Measurements from ENCODE around the gene ERBIN.
"Not testable (repeated sequence)": the region's sequence is repeated elsewhere in the genome, so short reads cannot be mapped to it uniquely, and the experiment has no call there.

ERBIN gene

GRCh38 chr5:65903581-65903980 lies 22.8 kb upstream of the ERBIN start:
- no peak for TF ChIP-seq JUND (IDR thresholded peaks at IDR 0.05; ENCODE audit: low read depth)
- in situ Hi-C loops (cut with HindIII; ENCODE audit: low pct_unique_long_range_greater_than_20kb, low sequenced_read_pairs) = no loop called here
- no peak for DNase-seq (ENCODE audit: low read depth in 1 of 2, low spot score in 1 of 2)

- TF ChIP-seq JUND (IDR thresholded peaks at IDR 0.05; ENCODE audit: low read depth) = no peak
- in situ Hi-C loops (cut with HindIII; ENCODE audit: low pct_unique_long_range_greater_than_20kb, low sequenced_read_pairs) = no loop called here
- DNase-seq (ENCODE audit: low read depth in 1 of 2, low spot score in 1 of 2) = no peak
Observed at GRCh38 chr5:65906256-65906655, 20.1 kb upstream of the ERBIN start.

- no peak for DNase-seq (ENCODE audit: low read depth in 1 of 2, low spot score in 1 of 2)
- in situ Hi-C loops (cut with HindIII; ENCODE audit: low pct_unique_long_range_greater_than_20kb, low sequenced_read_pairs) = no loop called here
- TF ChIP-seq JUND (IDR thresholded peaks at IDR 0.05; ENCODE audit: low read depth) = no peak
Observed at GRCh38 chr5:65907135-65907534, 19.2 kb upstream of the ERBIN start.

DNA sequence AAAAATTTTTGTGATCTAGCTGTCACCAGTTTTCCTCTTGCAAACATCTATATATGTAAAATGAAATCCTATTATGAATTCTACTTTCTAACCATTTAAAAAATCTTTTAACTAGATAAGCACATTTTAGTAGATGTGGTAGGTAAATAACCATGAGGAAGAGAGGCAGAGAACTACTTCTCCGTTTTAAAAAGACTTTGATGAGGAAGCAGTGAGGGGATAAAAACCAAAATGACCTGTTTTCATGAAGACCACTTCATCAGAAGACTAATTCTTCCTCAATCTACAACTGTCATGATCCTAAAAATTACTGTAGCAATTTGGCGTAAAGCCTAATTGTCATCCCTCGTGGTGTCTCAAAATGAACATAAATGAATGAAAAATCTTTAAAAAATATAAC lies 15.7 kb upstream of the ERBIN start:
- no peak for DNase-seq (ENCODE audit: low read depth in 1 of 2, low spot score in 1 of 2)
- in situ Hi-C loops (cut with HindIII; ENCODE audit: low pct_unique_long_range_greater_than_20kb, low sequenced_read_pairs) = no loop called here
- no peak for TF ChIP-seq JUND (IDR thresholded peaks at IDR 0.05; ENCODE audit: low read depth)

GRCh38 chr5:65912311-65912710 lies 14.1 kb upstream of the ERBIN start:
- in situ Hi-C loops (cut with HindIII; ENCODE audit: low pct_unique_long_range_greater_than_20kb, low sequenced_read_pairs) = no loop called here
- TF ChIP-seq JUND (IDR thresholded peaks at IDR 0.05; ENCODE audit: low read depth) = no peak
- DNase-seq (ENCODE audit: low read depth in 1 of 2, low spot score in 1 of 2) = no peak

DNA sequence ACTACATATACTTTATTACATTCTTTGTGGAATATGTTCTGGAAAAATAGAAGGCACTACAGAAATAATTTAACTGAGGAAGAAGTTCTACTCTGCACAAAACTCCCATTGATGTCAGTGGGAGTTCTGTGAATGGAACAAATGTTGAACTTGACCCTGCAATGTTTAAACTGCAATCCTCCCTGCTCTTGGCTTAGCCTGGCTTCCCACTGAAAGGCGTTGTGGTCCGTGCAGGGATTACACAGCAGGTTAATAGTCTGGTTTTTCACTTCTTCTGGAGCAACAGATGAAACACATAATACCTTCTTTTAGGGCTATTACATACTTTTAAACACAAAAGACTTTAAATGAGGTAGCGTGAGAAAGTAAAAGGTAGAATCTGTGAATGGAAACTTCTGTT lies 12.9 kb upstream of the ERBIN start:
- in situ Hi-C loops (cut with HindIII; ENCODE audit: low pct_unique_long_range_greater_than_20kb, low sequenced_read_pairs) = no loop called here
- DNase-seq (ENCODE audit: low read depth in 1 of 2, low spot score in 1 of 2) = no peak
- no peak for TF ChIP-seq JUND (IDR thresholded peaks at IDR 0.05; ENCODE audit: low read depth)

- in situ Hi-C loops (cut with HindIII; ENCODE audit: low pct_unique_long_range_greater_than_20kb, low sequenced_read_pairs) = no loop called here
Observed at GRCh38 chr5:65914641-65915196, 11.7 kb upstream of the ERBIN start.

DNA sequence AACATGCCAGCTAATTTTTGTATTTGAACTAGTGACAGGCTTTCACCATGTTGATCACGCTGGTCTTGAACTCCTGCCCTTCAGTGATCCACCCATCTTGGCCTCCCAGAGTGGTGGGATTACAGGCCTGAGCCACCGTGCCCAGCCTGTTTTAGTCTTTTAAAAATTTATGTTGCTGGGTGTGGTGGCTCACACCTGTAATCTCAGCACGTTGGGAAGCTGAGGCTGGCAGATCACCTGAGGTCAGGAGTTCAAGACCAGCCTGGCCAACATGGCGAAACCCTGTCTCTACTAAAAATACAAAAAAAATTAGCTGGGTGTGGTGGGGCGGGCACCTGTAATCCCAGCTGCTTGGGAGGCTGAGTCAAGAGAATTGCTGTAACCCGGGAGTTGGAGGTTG lies 10.7 kb upstream of the ERBIN start:
- in situ Hi-C loops (cut with HindIII; ENCODE audit: low pct_unique_long_range_greater_than_20kb, low sequenced_read_pairs); DNase-seq (ENCODE audit: low read depth in 1 of 2, low spot score in 1 of 2): not testable (repeated sequence)

More at GRCh38 chr5:65914641-65915196, 11.7 kb upstream of the ERBIN start:
- no peak for TF ChIP-seq JUND (IDR thresholded peaks at IDR 0.05; ENCODE audit: low read depth)
- DNase-seq (ENCODE audit: low read depth in 1 of 2, low spot score in 1 of 2) = no peak

GRCh38 chr5:65916066-65916465 lies 10.3 kb upstream of the ERBIN start:
- TF ChIP-seq JUND (IDR thresholded peaks at IDR 0.05; ENCODE audit: low read depth) = no peak
- in situ Hi-C loops (cut with HindIII; ENCODE audit: low pct_unique_long_range_greater_than_20kb, low sequenced_read_pairs) = no loop called here
- no peak for DNase-seq (ENCODE audit: low read depth in 1 of 2, low spot score in 1 of 2)

DNA sequence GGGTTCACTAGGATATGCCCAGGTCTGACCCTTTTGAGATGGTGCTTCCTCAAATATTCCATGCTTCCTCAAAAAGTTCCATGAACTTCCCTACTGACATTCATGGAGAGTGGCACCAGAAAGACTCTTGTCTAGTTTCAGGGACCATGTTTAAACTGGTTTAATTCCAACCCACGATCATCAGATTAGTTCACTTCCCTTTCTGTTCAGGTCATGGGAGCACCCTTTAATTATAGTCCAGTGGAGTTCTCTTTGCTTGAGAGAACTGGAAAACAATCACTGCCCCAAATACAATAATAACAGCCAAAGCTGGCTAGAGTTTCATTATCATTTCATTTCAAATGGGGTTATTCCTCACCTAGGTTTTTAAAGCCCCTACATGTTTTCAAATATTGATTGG lies 9.7 kb upstream of the ERBIN start:
- in situ Hi-C loops (cut with HindIII; ENCODE audit: low pct_unique_long_range_greater_than_20kb, low sequenced_read_pairs) = no loop called here
- TF ChIP-seq JUND (IDR thresholded peaks at IDR 0.05; ENCODE audit: low read depth) = no peak
- DNase-seq (ENCODE audit: low read depth in 1 of 2, low spot score in 1 of 2) = peak in 1 of 2 experiments; percentile 53

DNA sequence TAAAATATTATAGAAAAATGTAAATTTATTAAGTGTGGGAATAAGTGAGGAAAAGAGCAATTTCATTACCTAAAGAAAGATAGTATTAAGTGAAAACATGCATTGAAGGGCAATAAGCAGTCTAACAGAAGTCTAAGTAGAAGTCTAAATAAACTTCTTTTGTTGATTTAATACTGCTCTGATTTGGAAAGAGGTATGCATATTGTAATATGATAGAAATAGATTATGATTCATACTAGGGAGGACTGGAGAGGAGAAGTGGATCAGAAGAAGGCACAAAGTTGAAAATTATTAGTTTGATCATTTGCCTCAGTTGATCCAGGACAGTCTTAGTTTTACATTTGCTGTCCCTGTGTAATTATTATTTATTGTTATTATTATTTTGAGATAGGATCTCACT lies 6.6 kb upstream of the ERBIN start:
- no peak for DNase-seq (ENCODE audit: low read depth in 1 of 2, low spot score in 1 of 2)
- in situ Hi-C loops (cut with HindIII; ENCODE audit: low pct_unique_long_range_greater_than_20kb, low sequenced_read_pairs) = no loop called here
- no peak for TF ChIP-seq JUND (IDR thresholded peaks at IDR 0.05; ENCODE audit: low read depth)

- no peak for DNase-seq (ENCODE audit: low read depth in 1 of 2, low spot score in 1 of 2)
- TF ChIP-seq JUND (IDR thresholded peaks at IDR 0.05; ENCODE audit: low read depth) = no peak
- in situ Hi-C loops (cut with HindIII; ENCODE audit: low pct_unique_long_range_greater_than_20kb, low sequenced_read_pairs) = no loop called here
Observed at GRCh38 chr5:65923339-65923738, 3.0 kb upstream of the ERBIN start.

- TF ChIP-seq JUND (IDR thresholded peaks at IDR 0.05; ENCODE audit: low read depth) = no peak
- in situ Hi-C loops (cut with HindIII; ENCODE audit: low pct_unique_long_range_greater_than_20kb, low sequenced_read_pairs) = no loop called here
- peak in 1 of 2 experiments; percentile 48 for DNase-seq (ENCODE audit: low read depth in 1 of 2, low spot score in 1 of 2)
Observed at GRCh38 chr5:65924366-65925043, 1.9 kb upstream of the ERBIN start.

Data from T47D (cell line).